22Rv1 (cell line): Measurements from ENCODE around the gene CKB.

Experiments used
- ZFX ChIP-seq: fragments of 450-650 bp; IDR thresholded peaks from 2 replicates; pipeline ENCODE4 v1.6.1; 2017; ENCODE audit warnings: antibody characterized with exemption, borderline replicate concordance
- TF ChIP-seq, protein P1 (sequence below): fragments of 450-650 bp; IDR thresholded peaks from 2 replicates; pipeline ENCODE4 v1.5.1; 2017; ENCODE audit warnings: mild to moderate bottlenecking

DNA sequence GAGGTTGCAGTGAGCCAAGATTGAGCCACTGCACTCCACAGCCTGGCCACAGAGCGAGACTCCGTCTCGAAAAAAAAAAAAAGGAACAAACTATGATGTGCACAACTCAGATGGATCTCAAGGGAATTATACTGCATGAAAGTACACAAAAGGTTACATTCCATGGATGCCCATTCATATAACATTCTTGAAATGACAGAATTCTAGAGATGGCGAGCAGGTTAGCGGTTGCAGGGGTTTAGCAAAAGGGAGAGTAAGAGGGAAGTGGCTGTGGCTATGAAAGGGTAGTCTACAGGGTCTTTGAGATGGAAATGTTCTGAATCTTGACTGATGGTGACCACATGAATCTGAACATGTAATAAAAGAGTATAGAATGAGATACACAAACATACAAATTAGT, 49.7 kb downstream of the CKB start:
- TF ChIP-seq, protein P1, sequence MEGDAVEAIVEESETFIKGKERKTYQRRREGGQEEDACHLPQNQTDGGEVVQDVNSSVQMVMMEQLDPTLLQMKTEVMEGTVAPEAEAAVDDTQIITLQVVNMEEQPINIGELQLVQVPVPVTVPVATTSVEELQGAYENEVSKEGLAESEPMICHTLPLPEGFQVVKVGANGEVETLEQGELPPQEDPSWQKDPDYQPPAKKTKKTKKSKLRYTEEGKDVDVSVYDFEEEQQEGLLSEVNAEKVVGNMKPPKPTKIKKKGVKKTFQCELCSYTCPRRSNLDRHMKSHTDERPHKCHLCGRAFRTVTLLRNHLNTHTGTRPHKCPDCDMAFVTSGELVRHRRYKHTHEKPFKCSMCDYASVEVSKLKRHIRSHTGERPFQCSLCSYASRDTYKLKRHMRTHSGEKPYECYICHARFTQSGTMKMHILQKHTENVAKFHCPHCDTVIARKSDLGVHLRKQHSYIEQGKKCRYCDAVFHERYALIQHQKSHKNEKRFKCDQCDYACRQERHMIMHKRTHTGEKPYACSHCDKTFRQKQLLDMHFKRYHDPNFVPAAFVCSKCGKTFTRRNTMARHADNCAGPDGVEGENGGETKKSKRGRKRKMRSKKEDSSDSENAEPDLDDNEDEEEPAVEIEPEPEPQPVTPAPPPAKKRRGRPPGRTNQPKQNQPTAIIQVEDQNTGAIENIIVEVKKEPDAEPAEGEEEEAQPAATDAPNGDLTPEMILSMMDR, result no peak
- no peak for TF ChIP-seq ZFX
